OCI-LY7 (cell line): ENCODE data around the gene RALGAPA2. TPM values are rescaled to one million over a fixed set of nuclear protein-coding genes. Genes with fewer than 3 reads are reported as not detected.

Experiments used
- BruUV-seq: library from RNA; stranded (reverse); fragments of 400-500 nt; replicated peaks from 2 replicates; lab custom pipeline; 2021; lab: Mats Ljungman, UMichigan
- CTCF ChIA-PET: fragments of 300-600 bp; sonication (Branson Sonifier 250); formaldehyde crosslinking; loops from one replicate; lab custom pipeline; 2022; ENCODE audit warnings: antibody characterized with exemption; ENCODE audit not compliant: unreplicated experiment; lab: Charles Lee
- POLR2A ChIA-PET: fragments of 300-600 bp; sonication (Branson Sonifier 250); formaldehyde crosslinking; loops from one replicate; lab custom pipeline; 2022; ENCODE audit warnings: antibody characterized with exemption; lab: Charles Lee
- DNase-seq: peaks from one replicate; pipeline ENCODE4 v3.0.0-alpha.2; 2015; ENCODE audit warnings: low spot score
- H2AFZ ChIP-seq: fragments of 200-600 bp; sonication (generic), shearing (Covaris generic); 2 replicates; pipeline ENCODE4 v1.6.1; 2014; ENCODE audit warnings: mild to moderate bottlenecking, antibody characterized with exemption, low read length, moderate library complexity
- H3K27ac ChIP-seq: fragments of 200-600 bp; sonication (generic); 2 replicates; pipeline ENCODE4 v1.5.1; 2014; ENCODE audit warnings: mixed run types, low read depth, mild to moderate bottlenecking, moderate library complexity, low read length, inconsistent platforms; ENCODE audit not compliant: poor library complexity, severe bottlenecking
- H3K36me3 ChIP-seq: fragments of 200-600 bp; sonication (generic); 2 replicates; pipeline ENCODE4 v1.6.1; 2014; ENCODE audit warnings: mild to moderate bottlenecking, antibody characterized with exemption, low read length, moderate library complexity, mixed read lengths; ENCODE audit not compliant: insufficient read depth
- H3K4me1 ChIP-seq: fragments of 200-600 bp; sonication (generic); 2 replicates; pipeline ENCODE4 v1.5.1; 2014; ENCODE audit warnings: mild to moderate bottlenecking, low read length; ENCODE audit not compliant: insufficient read depth, poor library complexity, severe bottlenecking
- H3K4me2 ChIP-seq: fragments of 200-600 bp; sonication (generic); 2 replicates; pipeline ENCODE4 v1.6.1; 2014; ENCODE audit warnings: mild to moderate bottlenecking, low read length
- H3K4me3 ChIP-seq: fragments of 200-600 bp; sonication (generic); 2 replicates; pipeline ENCODE4 v1.5.1; 2014; ENCODE audit warnings: mild to moderate bottlenecking, low read depth, low read length; ENCODE audit not compliant: poor library complexity, severe bottlenecking
- H3K79me2 ChIP-seq: fragments of 200-600 bp; sonication (generic); 2 replicates; pipeline ENCODE4 v1.6.1; 2016; ENCODE audit warnings: low read depth, mild to moderate bottlenecking, low read length, moderate library complexity, mixed read lengths; ENCODE audit not compliant: insufficient read depth
- H3K9me2 ChIP-seq: fragments of 200-600 bp; sonication (generic); 2 replicates; pipeline ENCODE4 v1.6.1; 2016; ENCODE audit warnings: mild to moderate bottlenecking, low read length, mixed read lengths; ENCODE audit not compliant: insufficient read depth
- H3K9me3 ChIP-seq: fragments of 200-600 bp; sonication (generic); 2 replicates; pipeline ENCODE4 v1.6.1; 2014; ENCODE audit warnings: mild to moderate bottlenecking, mixed run types, low read length, mixed read lengths
- H4K20me1 ChIP-seq: fragments of 200-600 bp; sonication (generic); 2 replicates; pipeline ENCODE4 v1.6.1; 2014; ENCODE audit warnings: mild to moderate bottlenecking, antibody characterized with exemption, low read length, moderate library complexity, mixed read lengths; ENCODE audit not compliant: insufficient read depth
- EZH2phosphoT487 ChIP-seq: fragments of 200-600 bp; sonication (generic); IDR thresholded peaks from 2 replicates; pipeline ENCODE4 v1.6.1; 2018; ENCODE audit warnings: low read depth, borderline replicate concordance, mild to moderate bottlenecking, mixed run types, antibody characterized with exemption, low read length, moderate library complexity, mixed read lengths
- intact Hi-C: fragments of 100-400 bp; cut with micrococcal nuclease; formaldehyde crosslinking; loops from one replicate; pipeline ENCODE4 v1.10.0; 2022; ENCODE audit not compliant: unreplicated experiment
- total RNA-seq, 2 experiments: library from RNA; depleted of rRNA in 1 of 2; stranded (reverse); fragments of >200 nt in 1 of 2; shearing (Covaris generic) in 1 of 2; gene quantifications; 2 replicates each; pipeline ENCODE4 v1.2.3, GENCODE V29; 2014 to 2022
- TF ChIP-seq, protein P1 (sequence below): fragments of 200-600 bp; sonication (generic); conservative IDR thresholded peaks from 2 replicates; pipeline ENCODE4 v1.5.1; 2014; ENCODE audit warnings: mild to moderate bottlenecking, antibody characterized with exemption, low read length, moderate library complexity, mixed read lengths

RALGAPA2 gene
- total RNA-seq, 2 experiments from 2014 or later, result 9.1 to 17.8 TPM

DNA sequence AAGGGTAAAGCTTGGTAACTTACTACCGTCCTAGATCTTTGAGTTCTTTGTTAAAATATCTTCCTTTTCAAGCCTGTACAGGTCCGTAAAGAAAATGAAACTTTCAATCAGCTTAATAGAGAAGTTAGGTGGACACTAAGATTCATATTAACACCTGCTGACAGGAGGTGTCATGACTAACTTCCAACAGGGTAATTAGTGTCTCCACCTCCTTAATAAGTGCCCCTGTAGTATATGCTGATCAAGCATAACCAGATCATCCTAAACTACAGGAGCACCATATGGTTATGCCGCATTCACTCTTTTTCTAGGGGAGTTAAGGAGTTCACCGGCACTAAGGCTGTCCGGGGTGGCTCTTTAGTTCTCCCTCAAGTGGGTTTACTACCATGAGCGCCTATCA, 23.9 kb upstream of the RALGAPA2 start:
- intact Hi-C loops, result no loop called here
- POLR2A ChIA-PET, result no interaction called here

DNA sequence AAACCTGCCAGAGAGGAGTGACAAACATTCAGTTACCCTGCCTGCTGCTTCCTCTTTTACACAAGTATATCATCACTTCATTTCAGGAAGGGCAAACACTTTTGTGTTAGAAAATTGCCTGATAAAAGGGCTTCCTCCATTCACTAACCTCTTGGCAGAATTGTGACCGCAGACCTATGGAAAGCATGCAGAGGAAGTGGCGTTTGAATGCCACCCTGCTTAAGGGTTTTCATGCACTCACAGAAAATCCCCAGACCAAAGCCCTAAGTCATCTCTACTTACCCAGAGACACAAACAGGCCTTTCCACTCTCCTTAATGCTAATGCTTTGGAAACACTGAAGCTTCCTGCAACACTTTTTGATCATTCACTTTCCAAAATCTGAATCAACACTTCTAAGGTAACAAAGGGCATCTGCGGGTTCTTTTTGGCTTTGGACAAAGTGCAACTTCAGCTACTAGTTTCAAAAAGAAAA, 22.1 kb upstream of the RALGAPA2 start:
- Histone ChIP-seq H3K27ac (no peak overlapping the region), H3K4me3 (no peak overlapping the region), H3K79me2 (no peaks in the 10 kb centered on the region), H3K9me3 (no peaks in the 10 kb centered on the region), H2AFZ (no peak overlapping the region), H3K36me3 (no peaks in the 10 kb centered on the region), H4K20me1 (no peaks in the 10 kb centered on the region), H3K9me2 (no peaks in the 10 kb centered on the region), H3K4me1 (no peaks in the 10 kb centered on the region), H3K4me2 (no peak overlapping the region)
- BruUV-seq, result no TSS peak
- DNase-seq, result no peak
- ChIA-PET POLR2A (no interaction called here), CTCF (no interaction called here)
- no peak for TF ChIP-seq EZH2phosphoT487
- TF ChIP-seq, protein P1, sequence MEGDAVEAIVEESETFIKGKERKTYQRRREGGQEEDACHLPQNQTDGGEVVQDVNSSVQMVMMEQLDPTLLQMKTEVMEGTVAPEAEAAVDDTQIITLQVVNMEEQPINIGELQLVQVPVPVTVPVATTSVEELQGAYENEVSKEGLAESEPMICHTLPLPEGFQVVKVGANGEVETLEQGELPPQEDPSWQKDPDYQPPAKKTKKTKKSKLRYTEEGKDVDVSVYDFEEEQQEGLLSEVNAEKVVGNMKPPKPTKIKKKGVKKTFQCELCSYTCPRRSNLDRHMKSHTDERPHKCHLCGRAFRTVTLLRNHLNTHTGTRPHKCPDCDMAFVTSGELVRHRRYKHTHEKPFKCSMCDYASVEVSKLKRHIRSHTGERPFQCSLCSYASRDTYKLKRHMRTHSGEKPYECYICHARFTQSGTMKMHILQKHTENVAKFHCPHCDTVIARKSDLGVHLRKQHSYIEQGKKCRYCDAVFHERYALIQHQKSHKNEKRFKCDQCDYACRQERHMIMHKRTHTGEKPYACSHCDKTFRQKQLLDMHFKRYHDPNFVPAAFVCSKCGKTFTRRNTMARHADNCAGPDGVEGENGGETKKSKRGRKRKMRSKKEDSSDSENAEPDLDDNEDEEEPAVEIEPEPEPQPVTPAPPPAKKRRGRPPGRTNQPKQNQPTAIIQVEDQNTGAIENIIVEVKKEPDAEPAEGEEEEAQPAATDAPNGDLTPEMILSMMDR, result no peak
- intact Hi-C loops, result no loop called here

More for the DNA sequence above, 23.9 kb upstream of the RALGAPA2 start:
- H3K36me3 ChIP-seq, result no peaks in the 10 kb centered on the region
- no peaks in the 10 kb centered on the region for H4K20me1 ChIP-seq
- no peaks in the 10 kb centered on the region for H3K79me2 ChIP-seq
- H3K4me1 ChIP-seq, result no peaks in the 10 kb centered on the region
- H3K4me3 ChIP-seq, result no peak overlapping the region
- no peaks in the 10 kb centered on the region for H3K9me3 ChIP-seq
- H3K9me2 ChIP-seq, result no peaks in the 10 kb centered on the region
- CTCF ChIA-PET, result no interaction called here
- no peak overlapping the region for H2AFZ ChIP-seq
- no TSS peak for BruUV-seq
- no peak overlapping the region for H3K4me2 ChIP-seq
- DNase-seq, result no peak
- TF ChIP-seq, protein P1, result no peak
- no peak for TF ChIP-seq EZH2phosphoT487
- no peak overlapping the region for H3K27ac ChIP-seq

DNA sequence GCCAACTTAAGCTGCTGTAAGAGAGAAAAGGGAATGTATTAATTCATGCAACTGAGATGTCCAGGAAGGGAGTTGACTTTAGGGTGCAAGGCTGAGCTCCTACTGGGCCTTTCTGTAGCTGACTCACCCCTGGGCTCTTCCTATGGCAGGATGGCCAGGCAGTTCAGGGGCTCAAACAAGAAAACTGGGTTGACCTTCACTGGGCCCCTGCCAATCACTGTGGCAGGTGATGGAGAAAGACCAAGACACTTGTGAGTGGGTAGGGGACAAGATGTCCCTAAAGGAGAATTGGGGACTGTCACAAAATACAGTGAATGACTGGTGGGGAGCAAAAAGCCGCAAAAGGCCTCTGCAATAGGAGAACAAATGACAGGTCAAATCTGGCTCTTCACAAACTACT, 21.5 kb upstream of the RALGAPA2 start:
- H3K9me3 ChIP-seq, result no peaks in the 10 kb centered on the region
- H3K4me3 ChIP-seq, result no peak overlapping the region
- H3K79me2 ChIP-seq, result no peaks in the 10 kb centered on the region
- no peak for DNase-seq
- intact Hi-C loops, result no loop called here
- H3K4me2 ChIP-seq, result no peak overlapping the region
- ChIA-PET POLR2A (no interaction called here), CTCF (no interaction called here)
- no peaks in the 10 kb centered on the region for H3K9me2 ChIP-seq
- no peak overlapping the region for H2AFZ ChIP-seq
- no peaks in the 10 kb centered on the region for H4K20me1 ChIP-seq
- H3K4me1 ChIP-seq, result no peaks in the 10 kb centered on the region
- no peaks in the 10 kb centered on the region for H3K36me3 ChIP-seq
- no peak overlapping the region for H3K27ac ChIP-seq
- TF ChIP-seq, protein P1, result no peak
- no peak for TF ChIP-seq EZH2phosphoT487
- BruUV-seq, result no TSS peak
